Hematopoietic multipotent progenitor cell treated with erythropoietin and hydrocortisone succinate and interleukin-3 and kit ligand, for 17 days (in vitro differentiated cells): ENCODE data around the gene GPRC5C.

Experiments
- DNase-seq: peaks from one replicate; pipeline ENCODE4 v3.0.0-alpha.2; 2015; ENCODE audit warnings: low spot score

The GPRC5C gene

DNA sequence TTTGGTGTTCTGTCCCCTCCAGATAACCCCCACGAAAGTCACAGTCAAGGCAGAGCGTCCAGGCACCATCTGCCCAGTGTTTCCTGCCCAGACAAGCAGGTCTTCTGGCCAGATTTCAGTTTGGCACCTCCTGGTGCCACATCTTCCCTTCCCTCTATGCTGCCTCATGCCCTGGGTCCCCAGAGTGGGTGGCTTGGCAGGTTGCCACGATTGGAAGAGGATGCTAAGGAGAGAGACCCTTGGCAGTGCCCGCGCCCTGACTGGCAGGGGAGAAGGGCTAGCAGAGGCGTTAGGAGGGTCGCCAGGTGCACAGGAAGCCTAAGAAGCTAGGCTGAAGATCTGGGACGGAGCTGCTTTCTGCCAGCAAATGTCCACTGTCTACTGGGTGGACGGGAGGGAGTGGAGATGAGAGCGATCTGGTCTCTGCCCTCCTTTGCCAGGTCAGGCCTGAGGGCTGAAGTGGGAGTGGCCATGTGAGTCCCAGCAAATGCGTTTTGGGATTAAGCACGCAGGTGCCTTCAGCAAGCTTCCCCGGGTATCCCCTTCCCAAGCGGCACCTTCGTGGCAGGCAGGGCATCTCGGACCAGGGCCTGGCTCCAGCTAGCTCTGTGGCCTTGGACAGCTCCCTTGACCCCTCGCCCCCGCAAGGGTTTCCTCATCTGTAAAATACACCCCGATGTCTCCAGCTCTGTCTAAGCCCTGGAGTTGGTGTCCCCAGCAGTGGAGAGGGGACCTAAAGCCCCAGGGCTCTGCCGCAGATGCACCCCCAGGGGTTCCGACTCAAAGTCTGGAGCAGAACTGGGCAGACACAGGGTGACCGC lies 21.2 kb downstream of the GPRC5C start:
- no peak for DNase-seq

- DNase-seq = peak; percentile 41
Measured at GRCh38 chr17:74453665-74454196, 21.8 kb downstream of the GPRC5C start.

DNA sequence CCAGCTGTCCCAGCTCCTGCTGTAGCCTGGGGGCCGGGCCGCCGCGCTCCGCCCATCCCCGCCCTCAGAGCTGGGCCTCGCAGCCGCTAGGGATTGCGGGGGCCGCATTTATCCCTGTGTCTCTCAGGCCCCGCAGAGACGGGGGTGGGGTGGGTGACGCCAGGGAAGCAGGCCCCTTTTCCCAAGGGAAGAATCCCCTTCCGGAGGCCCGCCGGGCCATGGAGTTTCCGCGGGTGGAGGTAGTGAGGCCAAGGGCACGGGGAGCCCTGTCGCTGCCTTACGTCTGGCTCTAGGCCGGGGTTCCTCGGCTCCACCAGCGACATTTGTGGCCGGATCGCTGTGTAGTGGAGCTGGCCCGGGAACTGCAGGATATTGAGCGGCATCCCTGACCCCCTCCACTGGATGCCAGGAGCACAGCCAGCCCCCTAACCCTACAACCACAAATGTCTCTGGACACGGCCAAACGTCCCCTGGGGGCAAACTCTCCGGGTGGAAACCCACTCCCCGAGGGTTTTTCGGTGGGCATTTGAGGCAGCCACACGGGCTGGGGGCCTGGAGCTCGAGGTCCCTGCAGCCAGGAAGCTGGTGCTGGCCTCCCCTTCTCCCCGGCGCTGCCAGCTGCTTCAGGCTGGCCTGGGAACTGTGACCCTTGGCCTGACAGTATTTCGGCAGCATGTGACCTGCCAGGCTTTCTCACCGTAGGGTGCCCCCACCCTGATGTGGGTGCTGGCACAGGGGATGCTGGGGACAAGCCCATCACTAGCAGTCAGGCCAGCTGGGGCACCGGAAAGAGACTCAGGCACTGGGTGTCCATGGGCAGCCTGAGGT lies 22.5 kb downstream of the GPRC5C start:
- no peak for DNase-seq

DNA sequence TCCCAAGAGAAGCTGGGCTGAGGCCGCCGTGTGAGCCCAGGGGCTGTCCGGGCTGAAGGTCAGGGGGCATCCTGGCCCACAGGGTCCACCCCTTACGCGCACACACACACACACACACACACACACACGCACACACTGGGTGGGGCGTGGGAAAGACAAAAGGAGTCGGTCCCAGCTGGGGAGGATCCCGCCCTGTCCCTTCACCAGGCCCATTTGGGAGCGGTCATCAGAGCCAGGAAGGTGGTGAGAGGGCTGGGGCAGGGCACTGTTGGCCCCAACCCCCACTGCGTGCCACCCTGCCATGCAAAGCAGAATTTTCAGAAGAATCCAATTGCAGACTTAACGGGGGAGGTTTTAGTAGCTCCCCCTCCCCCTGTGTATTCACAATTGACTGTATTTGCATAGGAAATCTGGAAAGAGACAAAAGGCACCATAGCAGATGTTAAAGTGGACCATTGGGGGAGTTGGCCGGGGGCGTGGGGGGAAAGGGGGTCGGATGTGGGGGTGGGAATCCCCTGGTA lies 23.2 kb downstream of the GPRC5C start:
- no peak for DNase-seq

DNA sequence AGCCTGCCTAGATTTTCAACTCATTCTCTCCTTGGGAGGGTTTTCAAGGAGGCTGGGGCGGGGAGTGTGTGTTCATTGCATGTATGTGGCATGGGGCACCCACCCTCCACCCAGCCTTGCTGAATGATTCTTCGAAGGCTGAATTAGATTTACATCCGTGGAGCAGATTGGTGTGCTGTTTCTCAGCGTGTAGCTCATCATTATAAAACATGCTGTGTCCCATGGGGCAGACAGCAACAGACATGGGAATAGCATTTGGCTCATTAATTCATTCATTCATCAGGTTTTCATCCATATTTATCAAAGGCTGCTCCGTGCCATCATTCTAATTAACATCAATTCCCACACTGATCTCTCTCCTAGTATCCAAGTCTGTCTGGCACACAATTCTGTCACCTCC lies 23.9 kb downstream of the GPRC5C start:
- DNase-seq = no peak

DNA sequence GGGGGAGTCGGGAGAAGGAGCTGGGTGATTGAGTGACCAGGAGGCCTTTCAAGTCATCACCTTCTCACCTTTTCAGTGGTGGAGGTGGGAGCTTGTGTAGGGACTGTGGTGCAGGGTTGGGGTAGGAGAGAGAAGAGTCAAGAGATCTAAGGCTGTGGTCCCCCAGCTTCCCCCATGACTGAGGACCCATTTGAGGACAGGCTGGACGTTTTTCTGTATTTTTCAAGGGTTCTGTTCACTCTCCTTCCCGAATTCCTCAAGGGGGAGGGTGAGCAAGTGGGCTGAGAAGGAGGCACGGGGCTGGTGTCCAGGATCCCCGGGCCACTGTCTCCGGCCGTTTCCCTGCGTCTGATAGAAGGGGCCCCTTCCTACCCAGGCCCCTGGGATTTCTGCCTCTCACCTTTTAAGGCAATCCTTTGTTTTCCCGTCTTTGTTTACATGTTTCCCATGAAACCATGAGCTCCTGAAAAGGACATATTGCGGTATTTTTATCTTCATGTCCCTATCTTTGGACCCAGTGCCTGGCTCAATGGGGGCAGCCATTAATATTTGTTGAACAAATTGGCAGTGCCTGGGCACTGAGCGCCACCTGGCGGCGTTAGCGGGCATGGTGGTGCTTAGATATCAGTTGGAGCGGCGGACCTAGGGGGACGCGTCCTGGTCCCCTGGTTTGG lies 25.4 kb downstream of the GPRC5C start:
- peak; percentile 76 for DNase-seq

DNA sequence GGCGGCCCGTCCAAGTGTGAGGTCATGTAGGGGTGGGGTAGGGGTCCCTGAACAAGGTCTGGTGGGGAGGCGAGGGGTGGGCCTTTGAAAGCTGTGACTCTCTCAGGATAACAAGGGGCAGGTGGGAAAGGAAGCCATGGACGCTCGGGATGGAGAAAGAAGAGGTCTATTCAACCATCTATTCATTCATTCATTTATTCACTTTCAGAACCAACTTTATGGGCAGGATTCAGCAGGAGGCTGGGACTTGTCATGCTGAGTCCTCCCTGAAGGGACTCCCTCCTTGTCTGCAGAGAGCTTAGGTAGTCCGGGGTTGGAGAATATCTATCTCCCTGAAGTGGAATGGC lies 25.9 kb downstream of the GPRC5C start:
- DNase-seq = no peak

GRCh38 chr17:74458835-74459234 lies 26.9 kb downstream of the GPRC5C start:
- no peak for DNase-seq

- no peak for DNase-seq
Measured at GRCh38 chr17:74459622-74460021, 27.7 kb downstream of the GPRC5C start.

GRCh38 chr17:74460241-74460640 lies 28.4 kb downstream of the GPRC5C start:
- DNase-seq = no peak

DNA sequence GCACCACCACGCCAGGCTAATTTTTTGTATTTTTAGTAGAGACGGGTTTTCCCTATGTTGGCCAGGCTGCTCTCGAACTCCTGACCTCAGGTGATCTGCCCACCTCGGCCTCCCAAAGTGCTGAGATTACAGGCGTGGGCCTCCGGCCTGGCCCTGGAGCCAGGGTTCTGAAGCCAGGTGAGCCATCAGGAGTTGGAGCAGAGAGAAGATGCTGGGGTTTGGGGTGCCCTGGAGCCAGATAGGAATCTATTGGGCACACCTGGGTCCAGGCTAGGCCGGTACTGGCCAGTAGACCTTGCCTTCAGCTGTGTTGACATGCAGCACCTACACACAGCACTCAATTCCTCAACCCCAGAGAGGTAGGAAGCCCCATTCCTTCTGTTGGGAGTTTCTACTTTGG lies 29.1 kb downstream of the GPRC5C start:
- no peak for DNase-seq

DNA sequence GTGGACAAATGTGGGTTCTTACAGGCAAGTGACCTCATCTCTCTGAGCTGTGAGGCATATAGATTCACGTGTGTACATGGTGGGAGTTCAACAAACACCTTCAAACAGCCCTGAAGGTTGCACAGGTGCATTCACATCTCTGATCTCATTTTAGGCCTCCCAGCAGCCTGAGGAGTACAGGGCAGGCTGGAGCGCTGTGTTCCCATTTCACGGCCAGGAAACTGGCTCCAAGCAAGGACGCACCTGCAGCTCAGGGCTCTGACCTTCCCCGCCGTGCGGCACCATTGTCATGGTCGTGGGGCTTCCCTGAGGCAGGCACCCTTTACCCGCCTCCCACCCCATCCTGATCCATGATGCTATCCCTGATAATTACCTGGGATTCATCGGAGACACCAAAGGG lies 29.7 kb downstream of the GPRC5C start:
- no peak for DNase-seq

DNA sequence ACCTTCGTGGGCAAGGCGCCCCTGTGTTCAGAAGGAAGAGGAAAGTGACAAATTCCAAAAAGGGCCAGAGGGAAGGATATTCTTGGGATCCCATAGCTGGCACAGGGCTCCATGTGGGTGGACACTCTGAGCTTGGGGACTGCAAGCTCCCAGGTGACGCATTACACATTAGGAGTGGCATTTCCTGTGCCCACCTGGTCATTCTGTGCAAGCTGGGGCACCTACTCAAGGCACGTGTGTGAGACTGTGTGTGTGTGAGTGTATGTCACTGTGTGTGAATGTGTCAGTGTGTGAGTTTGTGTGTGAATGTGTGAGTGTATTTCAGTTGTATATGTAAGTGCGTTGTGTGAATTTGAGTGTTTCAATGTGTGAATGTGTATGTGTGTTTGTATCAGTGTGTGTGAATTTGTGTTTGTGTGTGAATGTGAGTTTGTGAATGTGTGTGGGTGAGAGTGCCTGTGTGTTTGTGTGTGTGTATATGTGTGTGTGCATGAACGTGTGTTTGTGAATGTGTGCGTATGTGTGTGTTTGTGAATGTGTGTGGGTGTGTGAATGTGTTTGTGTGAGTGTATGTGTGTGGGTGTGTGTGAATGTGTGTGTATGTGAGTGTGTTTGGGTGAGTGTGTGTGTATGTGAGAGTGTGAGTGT lies 33.0 kb downstream of the GPRC5C start:
- no peak for DNase-seq

- no peak for DNase-seq
Measured at GRCh38 chr17:74465378-74466110, 33.7 kb downstream of the GPRC5C start.

DNA sequence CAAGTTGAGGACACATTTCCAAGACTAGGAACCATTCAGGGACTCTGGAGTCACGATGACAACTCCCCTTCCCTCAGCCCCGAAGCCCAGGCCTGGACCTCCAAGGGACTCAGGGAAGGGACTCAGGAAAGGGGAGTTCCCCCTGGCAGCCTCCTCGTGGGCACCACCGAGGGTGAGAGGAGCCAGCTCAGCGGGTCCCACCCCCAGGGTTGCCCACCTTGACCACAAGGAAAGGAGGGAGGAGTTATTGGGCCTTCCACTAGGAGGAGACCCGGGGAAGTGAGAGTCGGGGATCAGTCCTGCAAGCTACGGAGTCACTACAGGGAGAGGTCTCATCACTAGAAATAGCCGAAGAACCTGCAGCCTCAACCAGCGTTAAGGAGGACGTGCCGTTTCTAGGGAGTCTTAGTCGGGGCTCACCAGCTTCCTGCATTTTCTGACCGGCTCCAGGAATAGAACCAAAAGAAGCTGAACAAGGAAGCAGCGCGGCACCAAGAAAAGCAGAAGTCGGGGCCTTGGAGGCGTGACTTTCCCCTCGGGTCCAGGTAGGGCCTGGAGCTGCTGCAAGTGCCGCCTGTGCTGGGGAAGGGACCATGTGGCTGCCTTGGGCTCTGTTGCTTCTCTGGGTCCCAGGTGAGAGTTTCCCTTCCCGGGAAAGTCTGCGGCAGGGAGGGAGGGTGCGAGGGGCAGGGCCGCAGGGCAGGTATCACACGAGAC lies 34.4 kb downstream of the GPRC5C start, which contains the start of gene CD300A:
Gene CD300A (plus strand): TSS at position 524 of the 717 bp plus-strand sequence. CDS start 70 bp downstream, at position 594.
- DNase-seq = no peak

- no peak for DNase-seq
Measured at GRCh38 chr17:74466828-74467184, 34.9 kb downstream of the GPRC5C start.

DNA sequence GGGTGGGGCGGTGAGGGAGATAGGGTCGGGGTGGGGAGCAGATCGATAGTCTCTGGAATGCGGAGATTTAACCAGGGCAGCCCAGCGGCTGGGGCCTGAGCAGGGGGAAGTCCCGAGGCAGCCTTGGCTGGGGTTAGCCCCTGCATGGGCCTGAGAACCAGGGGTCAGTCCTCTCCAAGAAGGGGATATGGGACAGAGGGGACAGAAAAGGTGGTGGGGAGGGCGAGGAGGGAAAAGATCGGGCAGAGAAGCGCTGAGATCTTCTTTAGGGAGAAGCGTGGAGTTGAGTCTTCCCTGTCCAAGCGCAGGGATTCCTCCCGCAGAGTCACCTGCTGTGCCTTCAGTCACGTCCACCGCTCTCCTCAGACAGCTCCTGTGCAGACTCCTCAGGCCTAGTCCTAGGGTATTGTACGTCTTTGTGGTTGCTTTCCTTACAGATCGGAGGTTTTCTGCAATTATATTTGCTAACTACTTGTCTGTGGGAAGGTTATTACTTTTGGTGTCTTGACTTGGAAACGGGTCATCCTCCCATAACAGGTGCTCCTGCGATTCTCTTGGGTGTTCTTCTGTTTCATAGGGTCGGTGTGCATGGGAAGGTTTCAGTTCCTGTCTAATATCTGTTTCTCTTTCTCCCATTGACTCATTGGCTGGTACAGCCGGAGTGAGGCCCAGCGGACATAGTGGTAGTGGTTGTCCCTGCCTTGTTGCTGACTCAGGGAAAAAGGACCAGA lies 35.5 kb downstream of the GPRC5C start:
- no peak for DNase-seq

- DNase-seq = no peak
Measured at GRCh38 chr17:74471341-74471740, 39.5 kb downstream of the GPRC5C start.

DNA sequence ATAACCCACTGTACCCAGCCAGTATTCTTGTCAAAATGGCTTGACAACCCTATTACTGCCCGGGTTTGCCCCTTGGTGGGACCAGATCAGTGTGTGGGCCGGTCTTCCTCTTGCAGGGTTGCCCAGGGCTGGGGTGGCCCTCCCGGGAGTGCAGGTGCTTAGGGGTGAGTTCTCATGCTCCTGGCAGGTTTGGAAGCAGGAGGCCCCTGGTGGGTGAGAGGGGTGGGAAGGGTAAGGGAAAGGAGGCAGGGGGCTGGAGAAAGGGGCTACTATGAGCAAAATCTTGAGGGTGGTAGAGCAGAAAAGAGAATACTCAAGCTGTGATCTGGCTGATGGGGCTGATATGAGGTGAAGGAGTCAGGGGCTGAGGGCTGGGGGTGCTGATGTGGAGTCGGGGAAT lies 41.0 kb downstream of the GPRC5C start:
- no peak for DNase-seq

DNA sequence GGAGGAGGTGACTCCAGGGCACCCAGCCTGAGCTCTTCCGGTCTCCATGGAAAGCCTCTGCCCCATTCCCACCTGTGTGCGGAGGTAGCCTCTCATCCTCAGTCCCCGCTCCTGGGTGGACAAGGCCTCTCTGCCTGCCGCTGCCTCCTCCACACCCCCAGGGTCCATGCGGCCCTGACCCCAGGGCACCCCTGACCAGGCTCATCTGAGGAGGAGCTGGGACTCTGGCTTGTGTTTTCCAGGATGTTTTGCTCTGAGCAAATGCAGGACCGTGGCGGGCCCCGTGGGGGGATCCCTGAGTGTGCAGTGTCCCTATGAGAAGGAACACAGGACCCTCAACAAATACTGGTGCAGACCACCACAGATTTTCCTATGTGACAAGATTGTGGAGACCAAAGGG lies 41.4 kb downstream of the GPRC5C start:
- no peak for DNase-seq
